Neural cell (in vitro differentiated cells): ENCODE data around the gene CEP57. TPM values are rescaled to one million over a fixed set of nuclear protein-coding genes. Genes with fewer than 3 reads are reported as not detected.
A peak's percentile ranks its signal among the peaks of the same experiment; 100 is the strongest.

Source experiments
- H2AFZ ChIP-seq: fragments of 200-600, 300-800 bp; sonication (generic), shearing (Covaris generic); 2 replicates; pipeline ENCODE4 v1.6.0; 2014; ENCODE audit warnings: low read depth, mild to moderate bottlenecking, antibody characterized with exemption, low read length, moderate library complexity
- H3F3A ChIP-seq: fragments of 200-600 bp; shearing (Covaris generic); 2 replicates; pipeline ENCODE4 v1.6.1; 2016; ENCODE audit warnings: mild to moderate bottlenecking, moderate library complexity, mixed read lengths, antibody characterized with exemption, low read length; ENCODE audit not compliant: insufficient read depth, poor library complexity, severe bottlenecking
- H3K27ac ChIP-seq: fragments of 200-600, 300-800 bp; sonication (generic), shearing (Covaris generic); 2 replicates; pipeline ENCODE4 v1.5.1; 2014; ENCODE audit warnings: mild to moderate bottlenecking, low read length, moderate library complexity
- H3K27me3 ChIP-seq: fragments of 300-800, 200-600 bp; sonication (generic), shearing (Covaris generic); 2 replicates; pipeline ENCODE4 v1.6.0; 2014; ENCODE audit warnings: mild to moderate bottlenecking, low read depth, low read length, moderate library complexity; ENCODE audit not compliant: insufficient read depth
- H3K36me3 ChIP-seq: fragments of 300-800, 200-600 bp; sonication (generic), shearing (Covaris generic); 2 replicates; pipeline ENCODE4 v1.5.1; 2014; ENCODE audit warnings: mild to moderate bottlenecking, antibody characterized with exemption, low read length, moderate library complexity; ENCODE audit not compliant: insufficient read depth
- H3K4me2 ChIP-seq: fragments of 300-800, 200-600 bp; sonication (generic), shearing (Covaris generic); 2 replicates; pipeline ENCODE4 v1.6.0; 2014; ENCODE audit warnings: mild to moderate bottlenecking, low read length
- H3K4me3 ChIP-seq: fragments of 300-800, 200-600 bp; sonication (generic), shearing (Covaris generic); 2 replicates; pipeline ENCODE4 v1.5.1; 2014; ENCODE audit warnings: mild to moderate bottlenecking, low read length, moderate library complexity
- H3K79me2 ChIP-seq: fragments of 200-600 bp; shearing (Covaris generic); replicated peaks from 2 replicates; pipeline ENCODE4 v1.6.0; 2014; ENCODE audit warnings: mild to moderate bottlenecking, low read length, moderate library complexity; ENCODE audit not compliant: insufficient read depth
- H3K9ac ChIP-seq: fragments of 300-800, 200-600 bp; sonication (generic), shearing (Covaris generic); 2 replicates; pipeline ENCODE4 v1.6.1; 2016; ENCODE audit warnings: mild to moderate bottlenecking, low read length, mixed read lengths
- H3K9me2 ChIP-seq: fragments of 200-600 bp; shearing (Covaris generic); 2 replicates; pipeline ENCODE4 v1.6.1; 2016; ENCODE audit warnings: mild to moderate bottlenecking, low read length, mixed read lengths; ENCODE audit not compliant: insufficient read depth
- H3K9me3 ChIP-seq: fragments of 200-600, 300-800 bp; sonication (generic), shearing (Covaris generic); 2 replicates; pipeline ENCODE4 v1.6.1; 2016; ENCODE audit warnings: mild to moderate bottlenecking, mixed run types, low read length, moderate library complexity, mixed read lengths
- H4K20me1 ChIP-seq: fragments of 200-600 bp; shearing (Covaris generic); 2 replicates; pipeline ENCODE4 v1.6.1; 2016; ENCODE audit warnings: mild to moderate bottlenecking, mixed run types; ENCODE audit not compliant: insufficient read depth
- CTCF ChIP-seq: fragments of 450-650 bp; IDR thresholded peaks from 2 replicates; pipeline ENCODE4 v1.5.1; 2014; ENCODE audit warnings: antibody characterized with exemption, mild to moderate bottlenecking, moderate library complexity; ENCODE audit not compliant: poor library complexity, severe bottlenecking
- EP300 ChIP-seq: fragments of 450-650 bp; conservative IDR thresholded peaks from 2 replicates; pipeline ENCODE4 v1.6.1; 2014; ENCODE audit warnings: antibody characterized with exemption, mild to moderate bottlenecking, moderate library complexity; ENCODE audit not compliant: poor library complexity, severe bottlenecking
- EZH2 ChIP-seq: fragments of 200-600, 300-800 bp; shearing (Covaris generic), sonication (generic); IDR thresholded peaks from 2 replicates; pipeline ENCODE4 v1.6.1; 2014; ENCODE audit warnings: antibody characterized with exemption, low read length, borderline replicate concordance, mild to moderate bottlenecking; ENCODE audit not compliant: insufficient read depth, poor library complexity, severe bottlenecking
- MXI1 ChIP-seq: fragments of 450-650 bp; conservative IDR thresholded peaks from 2 replicates; pipeline ENCODE4 v1.6.1; 2014; ENCODE audit warnings: antibody characterized with exemption, mild to moderate bottlenecking; ENCODE audit not compliant: poor library complexity, severe bottlenecking
- POLR2AphosphoS5 ChIP-seq: IDR thresholded peaks from 2 replicates; pipeline ENCODE4 v1.6.1; 2012
- RAD21 ChIP-seq: fragments of 450-650 bp; conservative IDR thresholded peaks from 2 replicates; pipeline ENCODE4 v1.6.1; 2014; ENCODE audit warnings: antibody characterized with exemption, mild to moderate bottlenecking, moderate library complexity
- REST ChIP-seq: IDR thresholded peaks from 2 replicates; pipeline ENCODE4 v1.6.1; 2012; ENCODE audit warnings: borderline replicate concordance
- SMC3 ChIP-seq: fragments of 450-650 bp; conservative IDR thresholded peaks from 2 replicates; pipeline ENCODE4 v1.6.1; 2014; ENCODE audit warnings: antibody characterized with exemption, mild to moderate bottlenecking, moderate library complexity; ENCODE audit not compliant: poor library complexity
- TAF1 ChIP-seq: IDR thresholded peaks from 2 replicates; pipeline ENCODE4 v1.6.1; 2012; ENCODE audit warnings: low read depth
- polyA minus RNA-seq: library from RNA; depleted of rRNA, polyadenylated mRNA; stranded (reverse); fragments of >200 nt; gene quantifications from 2 replicates; pipeline ENCODE4 v1.2.3, GENCODE V29; 2014
- polyA plus RNA-seq: library from polyadenylated mRNA; depleted of rRNA; stranded (reverse); fragments of >200 nt; gene quantifications from 2 replicates; pipeline ENCODE4 v1.2.3, GENCODE V29; 2014

The CEP57 gene
- polyA plus RNA-seq (155 and 184 TPM in 2 replicates), polyA minus RNA-seq (162 and 183 TPM in 2 replicates)

- Histone ChIP-seq H3K27ac (peak within 1 kb of the TSS; percentile 99), H3K9ac (peak within 1 kb of the TSS; percentile 98), H3K27me3 (no peaks in the 10 kb centered on the region), H3K9me2 (no peaks in the 10 kb centered on the region), H4K20me1 (peaks cover 4% of the 10 kb centered on the region), H3F3A (no peaks in the 10 kb centered on the region), H3K4me2 (peak within 1 kb of the TSS; percentile 93), H3K79me2 (peaks cover 52% of the 10 kb centered on the region), H2AFZ (peak within 1 kb of the TSS; percentile 93), H3K4me3 (peak within 1 kb of the TSS; percentile 89), H3K36me3 (peaks cover 7% of the 10 kb centered on the region), H3K9me3 (no peaks in the 10 kb centered on the region)
- TF ChIP-seq REST (peak; percentile 73), MXI1 (peak; percentile 90), EP300 (peak; percentile 54), RAD21 (no peak), EZH2 (no peak), SMC3 (peak; percentile 15), TAF1 (peak; percentile 91), POLR2AphosphoS5 (peak; percentile 96), CTCF (peak; percentile 9)
Observed at GRCh38 chr11:95790123-95790932, at the start of gene CEP57. TSS of gene CEP57 (plus strand) at chr11:95790498. CDS start at chr11:95790699, 201 bp downstream.

- Histone ChIP-seq H3K27ac (no peak overlapping the region), H3K79me2 (no peaks in the 10 kb centered on the region), H4K20me1 (no peaks in the 10 kb centered on the region), H3K4me3 (no peak overlapping the region), H3F3A (no peaks in the 10 kb centered on the region), H3K9me3 (no peaks in the 10 kb centered on the region), H2AFZ (no peak overlapping the region), H3K36me3 (no peaks in the 10 kb centered on the region), H3K4me2 (no peak overlapping the region), H3K9me2 (no peaks in the 10 kb centered on the region), H3K27me3 (no peaks in the 10 kb centered on the region), H3K9ac (no peak overlapping the region)
- TF ChIP-seq RAD21 (no peak), REST (no peak), EP300 (no peak), MXI1 (no peak), POLR2AphosphoS5 (no peak), TAF1 (no peak), CTCF (no peak), SMC3 (no peak), EZH2 (no peak)
Observed at GRCh38 chr11:95750101-95750500, 40.2 kb upstream of the CEP57 start.
